K562 (cell line): Measurements from ENCODE around the gene EFNA2. TPM values are rescaled to one million over a fixed set of nuclear protein-coding genes. Genes with fewer than 3 reads are reported as not detected.

ENCODE experiments used
- ATAC-seq: fragments of 200-7000 bp; cut with Tn5 transposase; 3 replicates; pipeline ENCODE4 v1.9.1; 2020; ENCODE audit warnings: moderate library complexity
- BruUV-seq: library from RNA; stranded (reverse); fragments of 400-500 nt; replicated peaks from 2 replicates; lab custom pipeline; 2021; lab: Mats Ljungman, UMichigan
- CTCF ChIA-PET: fragments of 300-600 bp; formaldehyde crosslinking; extraction: SDS; loops from one replicate; lab custom pipeline; 2021; ENCODE audit warnings: low intra/inter-chr PET ratio; lab: Yijun Ruan, JAX
- POLR2A ChIA-PET: fragments of 300-600, 350-650 bp; sonication (Branson Sonifier 250); formaldehyde crosslinking; extraction: SDS; loops from one replicate; lab custom pipeline; 2021; ENCODE audit warnings: antibody characterized with exemption, inconsistent platforms; lab: Yijun Ruan, JAX
- DNase-seq, 4 experiments: peaks; one replicate each; pipeline versions ENCODE4 v3.0.0 to v3.0.0-alpha.2; 2011 to 2018; ENCODE audit warnings: low spot score in 3 of 4, mixed read lengths in 3 of 4; ENCODE audit errors: extremely low read depth in 1 of 4
- FAIRE-seq: peaks from 2 replicates; lab custom pipeline; 2011; peaks lifted over from hg19 to GRCh38; lab: Jason Lieb, UNC
- H2AFZ ChIP-seq: 2 replicates; pipeline ENCODE4 v1.6.0; 2011; ENCODE audit warnings: low read depth, low read length, control low read depth, inconsistent platforms
- H3K27ac ChIP-seq: fragments of 200-600 bp; 3 replicates; pipeline ENCODE4 v1.8.0; 2011; ENCODE audit warnings: low read depth, mild to moderate bottlenecking, control low read depth, inconsistent platforms, low read length, moderate library complexity, mixed read lengths; ENCODE audit errors: extremely low read depth
- H3K27me3 ChIP-seq, 2 experiments: fragments of 300-600 bp in 1 of 2; 2 replicates in 1 of 2; 3 replicates in 1 of 2; pipeline versions ENCODE4 v1.6.0 to v1.8.0; 2011; ENCODE audit warnings: inconsistent platforms in 2 of 2, low read length in 2 of 2, mild to moderate bottlenecking in 1 of 2, mixed read lengths in 1 of 2, moderate library complexity in 1 of 2; ENCODE audit not compliant: control insufficient read depth in 2 of 2, insufficient read depth in 2 of 2
- H3K36me3 ChIP-seq: fragments of 300-600 bp; 3 replicates; pipeline ENCODE4 v1.8.0; 2011; ENCODE audit warnings: mild to moderate bottlenecking, low read length, inconsistent platforms; ENCODE audit not compliant: control insufficient read depth, insufficient read depth
- H3K4me1 ChIP-seq, 2 experiments: fragments of 200-600 bp in 1 of 2; replicated peaks in 1 of 2; 2 replicates in 1 of 2; 3 replicates in 1 of 2; pipeline versions ENCODE4 v1.5.1 to v1.8.0; 2011; ENCODE audit warnings: inconsistent platforms in 2 of 2, low read length in 2 of 2, mild to moderate bottlenecking in 1 of 2, mixed read lengths in 1 of 2, moderate library complexity in 1 of 2; ENCODE audit not compliant: control insufficient read depth in 2 of 2, insufficient read depth in 2 of 2
- H3K4me2 ChIP-seq: 2 replicates; pipeline ENCODE4 v1.6.1; 2011; ENCODE audit warnings: low read length, control low read depth, inconsistent platforms, mixed read lengths; ENCODE audit not compliant: insufficient read depth
- H3K4me3 ChIP-seq: fragments of 200-600 bp; sonication (generic), shearing (Covaris generic); 2 replicates; pipeline ENCODE4 v1.5.1; 2016; ENCODE audit warnings: control low read depth, inconsistent platforms
- H3K79me2 ChIP-seq: fragments of 200-600 bp; 3 replicates; pipeline ENCODE4 v1.8.0; 2011; ENCODE audit warnings: low read length, inconsistent platforms; ENCODE audit not compliant: control insufficient read depth, insufficient read depth
- H3K9ac ChIP-seq, 2 experiments: 2 replicates each; pipeline versions ENCODE4 v1.6.0 to v1.6.1; 2011; ENCODE audit warnings: low read depth in 2 of 2, low read length in 2 of 2, control low read depth in 1 of 2, inconsistent platforms in 1 of 2, mild to moderate bottlenecking in 1 of 2, mixed read lengths in 1 of 2; ENCODE audit not compliant: insufficient read depth in 1 of 2
- H3K9me1 ChIP-seq: one replicate; pipeline ENCODE4 v1.6.0; 2011; ENCODE audit warnings: inconsistent platforms, mild to moderate bottlenecking, low read length, moderate library complexity; ENCODE audit not compliant: control insufficient read depth, insufficient read depth
- H3K9me3 ChIP-seq: replicated peaks from 2 replicates; pipeline ENCODE4 v1.5.1; 2011; ENCODE audit warnings: low read depth, low read length, inconsistent platforms; ENCODE audit not compliant: control insufficient read depth, insufficient read depth
- H4K20me1 ChIP-seq: replicated peaks from 2 replicates; pipeline ENCODE4 v1.6.1; 2011; ENCODE audit warnings: low read length, inconsistent platforms, mixed read lengths; ENCODE audit not compliant: control insufficient read depth, insufficient read depth
- CEBPG ChIP-seq, 3 experiments: fragments of 200-800 bp in 1 of 3; sonication (Bioruptor generic) in 1 of 3; sonication (generic) in 1 of 3; formaldehyde crosslinking in 1 of 3; IDR thresholded peaks in 2 of 3; conservative IDR thresholded peaks in 1 of 3; 2 replicates each; pipeline versions ENCODE4 v1.6.1 to v1.8.0; 2016 to 2022; ENCODE audit warnings: missing compliant biosample characterization in 2 of 3, missing genetic modification characterization in 2 of 3, mild to moderate bottlenecking in 1 of 3, missing genetic modification reagents in 1 of 3
- CTBP1 ChIP-seq: fragments of 450-650 bp; IDR thresholded peaks from 2 replicates; pipeline ENCODE4 v1.6.1; 2016; ENCODE audit warnings: borderline replicate concordance
- CXXC5 ChIP-seq: fragments of 250-450 bp; sonication (Bioruptor Pico); IDR thresholded peaks from 2 replicates; pipeline ENCODE4 v1.8.0; 2022; ENCODE audit warnings: inconsistent platforms, mild to moderate bottlenecking, moderate library complexity
- DIDO1 ChIP-seq: fragments of 450-650 bp; IDR thresholded peaks from 2 replicates; pipeline ENCODE4 v1.6.1; 2016; ENCODE audit warnings: low read depth, missing biosample characterization, missing genetic modification characterization
- EGR1 ChIP-seq: fragments of 450-650 bp; conservative IDR thresholded peaks from 2 replicates; pipeline ENCODE4 v1.6.1; 2017; ENCODE audit warnings: mild to moderate bottlenecking
- FOXK2 ChIP-seq, 2 experiments: fragments of 450-650 bp; IDR thresholded peaks in 1 of 2; conservative IDR thresholded peaks in 1 of 2; 2 replicates each; pipeline ENCODE4 v1.6.1; 2016; ENCODE audit warnings: low read depth in 2 of 2, mild to moderate bottlenecking in 1 of 2
- HNRNPL ChIP-seq: fragments of 200-400 bp; formaldehyde crosslinking; IDR thresholded peaks from 2 replicates; pipeline ENCODE4 v1.6.1; 2017; ENCODE audit warnings: low read depth, mild to moderate bottlenecking, low read length
- HNRNPUL1 ChIP-seq: fragments of 200-400 bp; formaldehyde crosslinking; IDR thresholded peaks from 2 replicates; pipeline ENCODE4 v1.6.1; 2017; ENCODE audit warnings: low read length
- MXI1 ChIP-seq: IDR thresholded peaks from 2 replicates; pipeline ENCODE4 v1.6.1; 2011; ENCODE audit warnings: low read depth, mild to moderate bottlenecking, improper control_type of control experiment, low read length
- TEAD1 ChIP-seq, 2 experiments: fragments of 450-650 bp in 1 of 2; sonication (generic) in 1 of 2; formaldehyde crosslinking; IDR thresholded peaks; 2 replicates each; pipeline versions ENCODE4 v1.4.0 to v1.8.0; 2020 to 2022; ENCODE audit warnings: mild to moderate bottlenecking in 2 of 2, missing genetic modification reagents in 1 of 2
- TOE1 ChIP-seq, 2 experiments: fragments of 450-650 bp in 1 of 2; sonication (generic) in 1 of 2; formaldehyde crosslinking in 1 of 2; IDR thresholded peaks; 2 replicates each; pipeline versions ENCODE4 v1.7.1 to v1.8.0; 2016 to 2022; ENCODE audit warnings: borderline replicate concordance in 2 of 2, mild to moderate bottlenecking in 2 of 2, antibody characterized with exemption in 1 of 2, inconsistent platforms in 1 of 2, low read depth in 1 of 2, missing genetic modification reagents in 1 of 2, moderate library complexity in 1 of 2
- XRCC5 ChIP-seq: fragments of 200-400 bp; formaldehyde crosslinking; IDR thresholded peaks from 2 replicates; pipeline ENCODE4 v1.6.1; 2017; ENCODE audit warnings: low read depth, mild to moderate bottlenecking, low read length
- YY1 ChIP-seq, 3 experiments: IDR thresholded peaks; 2 replicates each; pipeline ENCODE4 v1.6.1; 2011; ENCODE audit warnings: low read length in 2 of 3, mild to moderate bottlenecking in 2 of 3, moderate library complexity in 2 of 3, borderline replicate concordance in 1 of 3, control low read depth in 1 of 3, low read depth in 1 of 3; ENCODE audit not compliant: insufficient read depth in 3 of 3, insufficient replicate concordance in 2 of 3, control insufficient read depth in 1 of 3, insufficient read length in 1 of 3; ENCODE audit errors: extremely low read depth in 1 of 3
- ZNF586 ChIP-seq: fragments of 450-650 bp; formaldehyde crosslinking; conservative IDR thresholded peaks from 2 replicates; pipeline ENCODE4 v1.4.0; 2020; ENCODE audit warnings: mild to moderate bottlenecking, moderate library complexity
- WGBS: fragments of 100-300 bp; shearing (Covaris generic); methylation state at CpG from one replicate; pipeline ENCODE4 v1.1.6; 2016; ENCODE audit warnings: low coverage, mixed read lengths; ENCODE audit not compliant: insufficient coverage; ENCODE audit errors: missing lambda C conversion rate; 5-methylcytosine and 5-hydroxymethylcytosine counted together
- in situ Hi-C: fragments of 300-500 bp; cut with MboI; formaldehyde crosslinking; loops from 4 replicates; pipeline ENCODE4 v1.15.0; 2018; ENCODE audit warnings: inconsistent platforms, mixed read lengths
- intact Hi-C: fragments of 100-400 bp; cut with micrococcal nuclease; formaldehyde crosslinking; loops from 2 replicates; pipeline ENCODE4 v1.14.2; 2022
- polyA plus RNA-seq, 8 experiments: library from polyadenylated mRNA; depleted of rRNA in 4 of 8; stranded (reverse) in 5 of 8; unstranded in 3 of 8; fragments of >200 nt; fragmentation: Nextera tagmentation in 2 of 8; fragmentation: Illumina TruSeq in 1 of 8; extraction: Ambion mirVana in 2 of 8; extraction: Trizol in 1 of 8; gene quantifications; 2 replicates each; pipeline versions ENCODE4 v1.2.1 to v1.2.3, GENCODE V29; 2011 to 2014; ENCODE audit warnings: inconsistent platforms in 1 of 8, missing spikeins in 1 of 8
- total RNA-seq, 7 experiments: library from RNA; depleted of rRNA in 6 of 7; stranded (reverse); fragments of >200 nt in 6 of 7; fragmentation: Illumina TruSeq in 2 of 7; extraction: Trizol in 2 of 7; gene quantifications; 2 replicates each; pipeline versions ENCODE4 v1.2.1 to v1.2.3, GENCODE V29; 2011 to 2021; ENCODE audit warnings: low replicate concordance in 1 of 7
- TF ChIP-seq, protein P1 (sequence below): fragments of 450-650 bp; IDR thresholded peaks from 2 replicates; pipeline ENCODE4 v1.6.1; 2016; ENCODE audit warnings: antibody characterized with exemption
- TF ChIP-seq, protein P2 (sequence below), 2 experiments: fragments of 450-650 bp in 1 of 2; sonication (generic) in 1 of 2; formaldehyde crosslinking in 1 of 2; IDR thresholded peaks in 1 of 2; conservative IDR thresholded peaks in 1 of 2; 2 replicates each; pipeline versions ENCODE4 v1.6.1 to v1.8.1; 2016 to 2023; ENCODE audit warnings: mild to moderate bottlenecking in 2 of 2, moderate library complexity in 2 of 2, inconsistent platforms in 1 of 2, missing genetic modification reagents in 1 of 2

EFNA2 gene
- total and polyA plus RNA-seq, 9 of the 15 experiments (the other 6 are each of a cell fraction or from before 2014, with no cell fraction given): 0.11 to 0.44 (median 0.15) TPM; not detected in 6

DNA sequence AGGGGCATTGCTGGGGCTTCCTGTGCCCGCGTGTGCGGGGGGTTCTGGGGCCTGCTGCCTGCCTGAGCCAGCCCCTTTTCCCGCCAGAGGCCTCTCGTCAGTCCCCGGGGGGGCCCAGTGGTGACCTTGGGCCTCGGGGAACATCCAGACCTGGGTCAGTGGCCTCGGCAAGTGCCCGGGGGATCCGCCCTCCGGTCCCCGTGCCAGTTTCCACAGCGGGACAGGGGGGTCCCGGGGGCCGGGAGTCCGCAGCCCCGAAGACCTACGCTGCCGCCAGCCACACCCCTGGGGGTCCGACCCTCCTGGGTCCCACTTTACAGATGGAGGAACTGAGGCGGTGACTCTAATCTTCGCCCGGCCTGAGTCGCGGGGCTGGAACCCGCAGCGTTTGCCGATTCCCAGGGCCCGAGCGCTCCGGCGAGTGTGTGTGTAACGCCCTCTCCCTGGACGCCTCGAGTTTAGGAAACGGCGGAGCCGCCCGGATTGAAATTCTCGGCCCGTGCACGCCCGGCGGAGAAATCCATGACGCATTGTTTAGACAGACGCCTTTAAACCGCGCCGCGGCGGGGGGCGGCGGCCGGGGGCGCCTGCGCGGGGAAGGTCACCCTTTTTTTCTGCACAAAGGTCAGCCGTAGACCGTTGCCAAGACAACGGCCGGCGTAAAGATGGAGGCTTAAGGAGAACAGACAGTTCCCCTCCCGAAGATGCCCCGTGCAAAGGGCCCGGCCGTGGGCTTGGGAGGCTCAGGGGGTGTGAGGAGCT, 39.3 kb downstream of the EFNA2 start:
- Histone ChIP-seq H3K79me2 (no peaks in the 10 kb centered on the region), H3K4me1 (peaks cover 5 to 52% of the 10 kb centered on the region in 2 experiments), H4K20me1 (no peaks in the 10 kb centered on the region), H3K9me1 (peaks cover 3% of the 10 kb centered on the region), H3K4me2 (peak overlapping the region; percentile 66), H3K27ac (peak overlapping the region; percentile 58; the same call in 1 of the 3 replicates), H3K9me3 (no peaks in the 10 kb centered on the region), H3K9ac (peak overlapping the region; percentile 57 to 90), H3K4me3 (peak overlapping the region; percentile 39), H3K36me3 (no peaks in the 10 kb centered on the region), H3K27me3 (no peaks in the 10 kb centered on the region), H2AFZ (peak overlapping the region; percentile 93)
- TSS peak; percentile 85 for BruUV-seq
- ChIA-PET POLR2A (interaction anchor here (1.7 kb wide), 1 partner anchor 9 kb away, joined by 5 read pairs; no protein-coding TSS in a partner anchor), CTCF (interaction anchor here (0.6 kb wide), 1 partner anchor 48 kb away, joined by 3 read pairs; no protein-coding TSS in a partner anchor)
- WGBS: 2% methylated on average over 49 of the region's 66 CpGs
- in situ Hi-C loops: no loop called here
- intact Hi-C loops: no loop called here
- ATAC-seq (peak; percentile 92), FAIRE-seq (peak; percentile 35), DNase-seq (peak; percentile 80 to 88 (median 87))
- TF ChIP-seq CTBP1 (peak; percentile 43; the same call in 1 of the 2 replicates), CXXC5 (peak; percentile 89), TOE1 (IDR thresholded peaks at IDR 0.05; ENCODE audit: borderline replicate concordance) (0 out of 2 replicates have a peak, but pooled peaks have one; percentile 17), TOE1 (CRISPR knock-in tag; IDR thresholded peaks at IDR 0.05; ENCODE audit: borderline replicate concordance, low read depth) (no peak), XRCC5 (no peak), TEAD1 (CRISPR knock-in tag; IDR thresholded peaks at IDR 0.05) (peak in 1 of 2 experiments; percentile 80; a peak in 2 of 4 replicates), DIDO1 (tag) (no peak), HNRNPL (no peak), HNRNPUL1 (no peak), CEBPG (CRISPR knock-in tag; IDR thresholded peaks at IDR 0.05) (no peak), CEBPG (tag; conservative IDR thresholded peaks at IDR 0.05 in 1 of 2, IDR thresholded peaks at IDR 0.05 in 1 of 2) (no peak), YY1 (IDR thresholded peaks at IDR 0.05; ENCODE audit: borderline replicate concordance in 1 of 3, control insufficient read depth in 1 of 3, extremely low read depth in 1 of 3, insufficient read depth in 3 of 3, insufficient read length in 1 of 3, insufficient replicate concordance in 2 of 3, low read depth in 1 of 3, low read length in 2 of 3) (peak in 2 of 3 experiments; percentile 64 to 66), MXI1 (peak; percentile 86; the same call in 1 of the 2 replicates), FOXK2 (conservative IDR thresholded peaks at IDR 0.05 in 1 of 2, IDR thresholded peaks at IDR 0.05 in 1 of 2; ENCODE audit: low read depth in 2 of 2) (0 out of 4 replicates have a peak, but pooled peaks of 1 of the 2 experiments have one; percentile 21), EGR1 (peak; percentile 60), ZNF586 (CRISPR knock-in tag) (no peak)
- TF ChIP-seq, protein P1, sequence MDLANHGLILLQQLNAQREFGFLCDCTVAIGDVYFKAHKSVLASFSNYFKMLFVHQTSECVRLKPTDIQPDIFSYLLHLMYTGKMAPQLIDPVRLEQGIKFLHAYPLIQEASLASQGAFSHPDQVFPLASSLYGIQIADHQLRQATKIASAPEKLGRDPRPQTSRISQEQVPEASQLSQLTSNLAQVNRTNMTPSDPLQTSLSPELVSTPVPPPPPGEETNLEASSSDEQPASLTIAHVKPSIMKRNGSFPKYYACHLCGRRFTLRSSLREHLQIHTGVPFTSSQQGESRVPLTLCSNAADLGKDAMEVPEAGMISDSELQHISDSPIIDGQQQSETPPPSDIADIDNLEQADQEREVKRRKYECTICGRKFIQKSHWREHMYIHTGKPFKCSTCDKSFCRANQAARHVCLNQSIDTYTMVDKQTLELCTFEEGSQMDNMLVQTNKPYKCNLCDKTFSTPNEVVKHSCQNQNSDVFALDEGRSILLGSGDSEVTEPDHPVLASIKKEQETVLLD: no peak
- TF ChIP-seq, protein P2, sequence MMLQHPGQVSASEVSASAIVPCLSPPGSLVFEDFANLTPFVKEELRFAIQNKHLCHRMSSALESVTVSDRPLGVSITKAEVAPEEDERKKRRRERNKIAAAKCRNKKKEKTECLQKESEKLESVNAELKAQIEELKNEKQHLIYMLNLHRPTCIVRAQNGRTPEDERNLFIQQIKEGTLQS (IDR thresholded peaks at IDR 0.05): peak; percentile 55
- TF ChIP-seq, protein P2 (CRISPR knock-in tag; conservative IDR thresholded peaks at IDR 0.05): peak; percentile 70; the same call in 1 of the 2 replicates
